ENCODE results near the gene HES2.
"Not testable (repeated sequence)": the region's sequence is repeated elsewhere in the genome, so short reads cannot be mapped to it uniquely, and the experiment has no call there.

HES2 gene

DNA sequence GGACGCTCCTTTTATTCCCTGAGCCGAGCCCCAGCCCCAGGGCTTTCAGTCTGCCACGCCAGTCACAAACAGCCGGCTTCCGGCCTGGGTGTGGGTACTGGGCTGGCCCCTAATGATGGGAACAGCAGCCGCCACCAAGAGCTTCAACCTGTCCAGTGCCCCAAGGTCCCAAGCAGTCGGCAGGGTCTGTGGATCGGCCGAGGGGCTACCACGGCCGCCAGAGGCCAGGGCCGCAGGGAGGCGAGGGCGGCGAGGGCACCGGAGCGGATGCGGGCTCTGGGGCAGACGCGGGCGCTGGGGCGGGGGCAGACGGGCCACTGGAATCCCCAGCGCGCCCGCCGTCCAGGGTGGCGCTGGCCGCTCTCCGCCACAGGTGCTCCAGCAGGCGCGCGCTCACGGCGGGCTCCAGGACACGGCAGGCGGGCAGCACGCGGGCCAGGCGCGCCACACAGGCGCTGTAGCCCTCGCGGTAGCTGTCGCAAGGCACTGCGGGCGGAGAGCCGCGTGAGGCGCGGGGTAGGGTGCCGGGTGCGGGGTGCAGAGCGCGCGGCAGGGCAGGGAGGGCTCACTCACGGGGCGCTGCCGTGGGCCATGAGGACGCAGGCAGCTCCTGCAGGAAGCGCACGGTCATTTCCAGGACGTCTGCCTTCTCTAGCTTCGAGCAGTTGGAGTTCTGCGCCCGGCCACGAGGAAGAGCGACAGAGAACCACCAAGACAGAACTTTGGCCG, 887 bp downstream of the HES2 start:
- DNase-seq (ENCODE audit: low spot score) = no peak

DNA sequence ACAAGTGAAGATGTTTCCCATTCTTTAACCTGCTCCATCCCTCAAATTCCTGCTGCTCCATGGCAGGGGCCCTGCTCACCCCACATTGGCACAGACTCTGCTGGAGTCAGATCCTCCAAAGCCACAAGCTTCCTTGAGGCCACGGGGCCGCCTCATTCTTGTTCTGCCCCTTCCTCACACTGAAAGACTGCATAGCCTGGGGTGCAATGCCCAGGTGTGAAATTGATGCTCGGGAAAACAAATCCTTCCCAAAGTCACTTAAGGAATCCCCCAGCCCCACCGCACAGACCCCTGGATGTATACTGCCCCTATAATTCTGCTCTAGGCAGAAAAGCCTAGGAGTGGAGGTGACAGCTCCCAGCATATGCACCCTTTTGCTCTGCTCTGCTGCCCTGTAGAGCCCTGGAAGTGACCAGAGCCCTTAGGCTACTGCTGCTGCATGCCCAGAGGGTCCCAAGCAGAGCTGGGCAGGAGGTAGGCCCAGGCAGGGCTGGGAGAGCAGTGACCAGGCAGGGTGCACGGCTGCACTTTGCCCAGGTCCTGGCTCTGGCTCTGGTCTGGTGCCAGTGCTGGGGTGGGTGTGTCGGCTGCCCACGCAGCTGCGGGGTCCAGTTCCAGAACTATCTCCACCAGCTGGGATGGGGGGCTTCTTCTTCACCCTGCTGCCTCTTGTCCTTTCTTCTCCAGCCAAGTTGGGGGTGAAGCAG, 1.6 kb downstream of the HES2 start:
- DNase-seq (ENCODE audit: low spot score) = no peak

DNA sequence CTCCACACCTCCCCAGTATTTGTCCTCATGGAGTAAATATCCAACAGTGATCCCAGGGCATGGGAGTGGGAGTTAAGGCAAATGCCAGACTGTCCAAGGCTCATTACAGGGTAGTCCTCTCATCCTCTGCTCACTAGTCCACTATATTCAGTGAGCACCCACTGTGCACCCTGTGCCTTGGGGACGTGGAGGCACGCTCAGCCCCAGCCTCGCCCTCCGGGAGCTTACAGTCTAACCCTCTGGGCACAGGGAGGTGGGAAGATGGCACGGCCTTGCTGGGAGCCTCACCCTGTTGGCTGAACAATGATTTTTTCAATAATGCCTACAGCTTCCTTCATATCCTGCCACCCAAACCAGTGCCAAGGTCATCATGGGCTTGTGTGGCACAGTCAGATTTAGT, 2.8 kb downstream of the HES2 start:
- no peak for DNase-seq (ENCODE audit: low spot score)

DNA sequence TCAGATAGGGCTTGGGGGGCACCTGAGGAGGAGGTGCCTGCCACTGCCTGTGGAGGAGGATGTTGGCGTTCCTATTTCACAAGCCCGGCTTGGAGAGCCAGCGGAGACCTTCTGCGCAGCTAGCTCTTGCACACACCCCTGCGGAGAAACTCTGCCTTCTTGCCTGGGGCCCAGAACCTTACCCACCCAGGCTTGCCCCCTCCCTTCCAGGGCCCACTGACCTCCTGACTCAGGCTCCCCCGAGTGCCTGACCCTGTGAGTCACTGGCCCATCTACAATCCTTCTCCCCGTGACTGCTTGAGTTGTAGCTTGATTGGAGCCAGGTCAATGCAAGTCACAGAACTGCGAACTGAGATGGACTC, 3.4 kb downstream of the HES2 start:
- no peak for DNase-seq (ENCODE audit: low spot score)

DNA sequence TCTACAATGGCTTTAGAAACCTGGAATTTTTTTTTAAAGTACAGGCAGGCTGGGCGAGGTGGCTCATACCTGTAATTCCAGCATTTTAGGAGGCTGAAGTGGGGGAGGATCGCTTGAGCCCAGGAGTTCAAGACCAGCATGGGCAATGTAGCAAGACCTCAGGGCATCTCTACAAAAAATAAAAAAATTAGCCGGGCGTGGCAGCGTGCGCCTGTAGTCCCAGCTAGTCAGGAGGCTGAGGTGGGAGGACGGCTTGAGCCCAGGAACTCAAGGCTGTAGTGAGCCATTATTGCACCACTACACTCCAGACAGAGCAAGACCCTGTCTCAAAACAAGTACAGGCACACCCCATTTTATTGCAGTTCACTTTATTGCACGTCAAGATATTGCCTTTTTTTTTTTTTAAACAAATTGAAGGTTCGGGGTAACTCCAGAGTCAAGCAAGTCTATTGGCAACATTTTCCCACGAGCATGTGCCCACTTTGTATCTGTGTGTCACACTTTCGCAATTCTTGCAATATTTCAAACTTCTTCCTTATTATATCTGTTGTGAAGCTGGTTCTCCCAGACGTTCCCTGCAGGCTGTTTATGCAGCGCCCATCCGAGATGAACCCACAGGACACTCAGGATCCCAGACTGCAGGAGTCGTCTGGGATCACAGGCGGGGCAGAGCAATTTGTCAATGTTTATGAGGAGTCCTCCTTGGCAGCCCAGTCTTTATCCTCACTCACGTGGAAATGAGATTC, 4.7 kb downstream of the HES2 start:
- DNase-seq (ENCODE audit: low spot score) = no peak

DNA sequence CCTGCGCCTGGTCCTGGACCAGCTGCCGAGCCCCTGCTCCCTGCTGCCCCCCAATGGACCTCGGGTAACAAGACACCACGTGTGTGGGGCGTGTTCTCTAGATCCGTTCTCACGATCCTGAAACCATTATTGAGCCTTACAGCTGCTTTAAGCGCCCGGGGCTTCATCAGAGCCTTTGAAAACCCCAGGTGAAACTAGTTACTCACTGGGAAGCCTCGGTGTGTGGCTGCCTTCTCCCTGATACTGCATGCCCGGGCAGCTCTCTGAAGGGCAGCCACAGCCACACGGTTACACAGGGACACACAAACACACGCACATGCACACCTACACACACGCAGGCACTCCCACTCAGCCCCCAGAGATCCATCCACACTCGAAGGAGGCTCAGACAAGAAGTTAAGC, 5.3 kb downstream of the HES2 start:
- no peak for DNase-seq (ENCODE audit: low spot score)

DNA sequence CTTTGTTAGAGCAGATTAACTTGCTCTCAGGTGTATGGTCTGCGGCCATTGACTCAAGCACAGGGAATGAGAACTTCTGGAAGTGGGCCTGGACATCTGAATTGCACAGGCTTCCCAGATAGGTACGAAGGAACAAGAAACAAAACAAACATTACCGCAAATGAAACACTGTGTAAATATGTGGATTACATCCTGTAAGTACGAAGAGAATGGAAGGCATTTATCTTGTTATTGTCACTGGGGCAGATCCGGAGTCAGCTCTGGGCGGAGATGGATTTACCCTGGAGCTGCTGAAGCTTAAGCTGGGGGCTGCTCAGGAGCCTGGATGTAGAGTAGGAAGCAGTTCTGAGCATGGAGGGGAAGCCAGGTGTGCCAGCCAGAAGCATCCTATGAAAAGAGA, 6.8 kb downstream of the HES2 start:
- DNase-seq (ENCODE audit: low spot score) = no peak

DNA sequence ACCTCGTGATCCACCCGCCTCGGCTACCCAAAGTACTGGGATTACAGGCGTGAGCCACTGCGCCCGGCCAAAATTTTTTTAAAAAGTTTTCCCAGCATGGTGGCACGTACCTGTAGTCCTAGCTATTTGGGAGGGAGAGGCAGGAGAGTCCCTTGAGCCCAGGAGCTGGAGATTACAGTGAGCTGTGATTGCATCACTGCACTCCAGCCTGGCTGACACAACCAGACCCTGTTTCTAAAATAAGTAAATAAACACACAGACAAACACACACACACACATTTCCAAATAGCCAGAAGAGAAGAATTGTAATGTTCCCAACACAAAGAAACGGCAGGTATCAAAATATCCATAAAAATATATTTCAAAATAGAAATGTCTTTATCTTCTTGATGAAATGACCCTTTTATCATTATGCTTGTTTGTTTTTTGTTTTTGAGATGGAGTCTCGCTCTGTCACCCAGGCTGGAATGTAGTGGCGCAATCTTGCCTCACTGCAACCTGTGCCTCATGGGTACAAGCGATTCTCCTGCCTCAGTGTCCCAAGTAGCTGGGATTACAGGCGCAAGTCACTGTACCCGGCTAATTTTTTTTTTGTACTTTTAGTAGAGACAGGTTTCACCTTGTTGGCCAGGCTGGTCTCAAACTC, 9.3 kb downstream of the HES2 start:
- DNase-seq (ENCODE audit: low spot score) = no peak

DNA sequence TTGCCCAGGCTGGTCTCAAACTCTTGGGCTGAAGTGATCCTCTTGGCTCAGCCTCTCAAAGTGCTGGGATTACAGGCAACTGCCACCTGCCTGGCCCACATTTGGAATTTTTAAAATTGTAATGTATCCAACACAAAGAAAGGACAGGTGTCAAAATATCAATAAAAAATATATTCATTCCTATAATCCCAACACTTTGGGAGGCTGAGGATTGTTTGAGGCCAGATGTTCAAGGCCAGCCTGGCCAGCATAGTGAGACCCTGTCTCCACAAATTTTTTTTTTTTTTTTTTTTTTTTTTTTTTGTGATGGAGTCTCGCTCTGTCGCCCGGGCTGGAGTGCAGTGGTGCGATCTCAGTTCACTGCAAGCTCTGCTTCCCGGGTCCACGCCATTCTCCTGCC, 10.0 kb downstream of the HES2 start:
- no peak for DNase-seq (ENCODE audit: low spot score)

DNA sequence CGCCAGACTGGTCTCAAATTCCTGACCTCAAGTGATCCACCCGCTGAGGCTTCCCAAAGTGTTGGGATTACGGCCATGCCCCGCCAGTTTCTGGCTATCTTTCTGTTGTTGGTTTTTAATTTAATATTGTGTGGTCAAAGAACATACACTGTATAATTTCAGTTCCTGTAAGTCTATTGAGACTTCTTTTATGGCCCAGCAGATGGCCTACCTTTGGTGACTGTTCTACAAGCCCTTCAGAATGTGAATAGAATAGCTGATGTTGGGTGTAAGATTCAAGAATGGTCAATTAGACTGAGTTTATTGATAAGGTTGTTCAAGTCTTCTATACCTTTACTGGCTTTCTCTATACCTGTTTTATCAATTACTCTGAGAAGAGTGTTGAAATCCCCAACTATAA, 10.7 kb downstream of the HES2 start:
- no peak for DNase-seq (ENCODE audit: low spot score)

DNA sequence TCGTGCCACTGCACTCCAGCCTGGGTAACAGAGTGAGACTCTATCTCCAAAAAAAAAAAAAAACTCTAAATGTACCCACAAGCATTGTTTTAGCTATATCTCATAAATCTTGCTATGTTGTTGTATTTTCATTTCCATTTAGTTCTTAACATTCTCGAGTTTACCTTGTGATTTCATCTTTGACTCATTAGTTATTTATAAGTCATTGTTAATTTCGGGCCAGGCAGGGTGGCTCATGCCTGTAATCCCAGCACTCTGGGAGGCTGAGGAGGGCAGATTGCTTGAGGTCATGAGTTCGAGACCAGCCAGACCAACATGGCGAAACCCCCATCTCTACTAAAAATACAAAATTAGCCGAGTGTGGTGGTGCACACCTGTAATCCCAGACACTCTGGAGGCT, 11.7 kb downstream of the HES2 start:
- no peak for DNase-seq (ENCODE audit: low spot score)

DNA sequence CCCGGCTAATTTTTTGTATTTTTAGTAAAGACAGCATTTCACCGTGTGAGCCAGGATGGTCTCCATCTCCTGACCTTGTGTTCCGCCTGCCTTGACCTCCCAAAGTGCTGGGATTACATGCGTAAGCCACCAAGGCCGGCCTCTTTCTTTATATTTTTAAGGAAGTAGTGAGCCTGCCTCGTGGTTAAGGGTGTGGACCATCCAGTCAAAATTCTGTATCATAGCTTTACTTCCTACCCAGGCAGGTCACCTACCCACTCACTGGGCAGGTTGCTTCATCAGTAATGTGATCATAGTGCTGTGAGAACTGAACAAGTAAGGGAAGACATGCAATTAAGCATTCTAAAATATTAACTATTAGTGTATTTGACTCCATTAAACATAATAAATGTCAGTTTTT, 18.0 kb downstream of the HES2 start:
- no peak for DNase-seq (ENCODE audit: low spot score)

DNA sequence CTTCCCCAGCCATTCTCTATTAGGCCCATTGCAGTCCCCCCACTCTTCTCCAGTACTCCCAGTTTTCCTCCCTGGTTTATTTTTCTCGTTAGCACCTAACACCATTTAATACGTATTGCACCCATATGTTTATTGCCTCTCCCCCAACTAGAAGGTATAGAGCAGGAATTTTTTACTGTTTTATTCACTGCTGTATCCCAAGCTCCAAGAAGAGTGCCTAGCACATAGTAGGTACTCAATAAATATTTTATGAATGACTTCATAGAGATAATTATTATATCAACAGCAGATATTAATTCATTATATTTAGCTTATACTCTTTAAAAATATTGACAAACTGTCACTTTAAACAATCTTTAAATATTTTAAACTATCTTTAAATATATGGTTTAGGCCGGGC, 20.4 kb downstream of the HES2 start:
- no peak for DNase-seq (ENCODE audit: low spot score)

DNA sequence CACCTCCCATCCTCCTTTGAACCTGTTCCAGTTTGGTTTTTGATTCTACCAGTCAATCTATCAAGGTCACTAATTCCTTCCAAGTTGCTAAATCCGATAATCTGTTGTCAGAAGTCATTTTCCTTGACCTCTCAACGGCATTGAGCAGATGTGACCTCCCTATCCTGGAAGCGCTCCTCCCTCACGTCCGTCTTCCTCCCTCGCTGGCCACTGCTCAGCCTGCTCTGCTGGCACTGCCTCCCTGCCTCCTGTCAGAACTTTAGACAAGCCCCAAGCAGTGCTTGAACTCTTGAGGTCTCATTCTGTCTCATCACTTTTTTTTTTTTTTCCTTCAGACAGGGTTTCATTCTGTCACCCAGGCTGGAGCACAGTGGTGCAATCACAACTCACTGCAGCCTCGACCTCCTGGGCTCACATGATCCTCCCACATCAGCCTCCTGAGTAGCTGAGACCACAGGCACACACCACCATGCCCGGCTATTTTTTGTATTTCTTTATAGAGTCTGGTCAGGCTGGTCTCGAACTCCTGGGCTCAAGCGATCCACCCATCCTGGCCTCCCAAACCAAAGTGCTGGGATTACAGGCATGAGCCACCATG, 21.8 kb downstream of the HES2 start:
- no peak for DNase-seq (ENCODE audit: low spot score)

DNA sequence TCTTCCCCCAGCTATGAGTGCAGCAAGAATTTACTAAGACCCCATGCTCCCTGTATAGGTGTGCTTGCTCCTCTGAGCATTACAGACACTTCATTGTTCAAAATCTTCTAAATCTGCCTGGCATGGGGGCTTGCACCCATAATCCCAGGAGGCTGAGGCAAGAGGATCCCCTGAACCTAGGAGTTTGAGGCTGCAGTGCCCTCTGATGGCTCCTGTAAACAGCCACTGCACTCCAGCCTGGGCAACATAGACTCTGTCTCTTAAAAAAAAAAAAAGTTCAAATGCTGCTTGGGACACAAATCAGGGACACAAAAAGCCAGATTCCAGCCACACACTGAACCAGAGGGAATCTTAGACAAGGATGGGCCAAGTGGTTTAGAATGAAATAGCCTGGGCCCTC, 22.7 kb downstream of the HES2 start:
- DNase-seq (ENCODE audit: low spot score) = no peak

DNA sequence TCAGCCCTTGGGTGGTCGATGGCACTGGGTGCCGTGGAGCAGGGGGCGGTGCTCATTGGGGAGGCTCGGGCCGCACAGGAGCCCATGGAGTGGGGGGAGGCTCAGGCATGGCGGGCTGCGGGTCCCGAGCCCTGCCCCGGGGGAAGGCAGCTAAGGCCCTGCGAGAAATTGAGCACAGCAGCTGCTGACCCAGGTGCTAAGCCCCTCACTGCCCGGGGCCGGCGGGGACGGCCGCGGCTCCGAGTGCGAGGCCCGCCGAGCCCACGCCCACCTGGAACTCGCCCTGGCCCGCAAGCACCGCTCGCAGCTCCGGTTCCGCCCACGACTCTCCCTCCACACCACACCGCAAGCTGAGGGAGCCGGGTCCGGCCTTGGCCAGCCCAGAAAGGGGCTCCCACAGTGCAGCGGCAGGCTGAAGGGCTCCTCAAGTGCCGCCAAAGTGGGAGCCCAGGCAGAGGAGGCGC, 23.9 kb downstream of the HES2 start:
- not testable (repeated sequence) for DNase-seq (ENCODE audit: low spot score)

DNA sequence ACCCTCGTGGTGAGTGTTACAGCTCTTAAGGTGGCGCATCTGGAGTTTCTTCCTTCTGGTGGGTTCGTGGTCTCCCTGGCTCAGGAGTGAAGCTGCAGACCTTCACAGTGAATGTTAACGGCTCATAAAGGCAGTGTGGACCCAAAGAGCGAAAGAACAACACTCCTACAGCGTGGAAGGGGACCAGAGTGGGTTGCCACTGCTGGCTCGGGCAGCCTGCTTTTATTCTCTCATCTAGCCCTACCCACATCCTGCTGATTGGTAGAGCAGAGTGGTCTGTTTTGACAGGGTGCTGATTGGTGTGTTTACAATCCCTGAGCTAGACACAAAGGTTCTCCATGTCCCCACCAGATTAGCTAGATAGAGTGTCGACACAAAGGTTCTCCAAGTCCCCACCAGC, 24.6 kb downstream of the HES2 start:
- DNase-seq (ENCODE audit: low spot score) = not testable (repeated sequence)

DNA sequence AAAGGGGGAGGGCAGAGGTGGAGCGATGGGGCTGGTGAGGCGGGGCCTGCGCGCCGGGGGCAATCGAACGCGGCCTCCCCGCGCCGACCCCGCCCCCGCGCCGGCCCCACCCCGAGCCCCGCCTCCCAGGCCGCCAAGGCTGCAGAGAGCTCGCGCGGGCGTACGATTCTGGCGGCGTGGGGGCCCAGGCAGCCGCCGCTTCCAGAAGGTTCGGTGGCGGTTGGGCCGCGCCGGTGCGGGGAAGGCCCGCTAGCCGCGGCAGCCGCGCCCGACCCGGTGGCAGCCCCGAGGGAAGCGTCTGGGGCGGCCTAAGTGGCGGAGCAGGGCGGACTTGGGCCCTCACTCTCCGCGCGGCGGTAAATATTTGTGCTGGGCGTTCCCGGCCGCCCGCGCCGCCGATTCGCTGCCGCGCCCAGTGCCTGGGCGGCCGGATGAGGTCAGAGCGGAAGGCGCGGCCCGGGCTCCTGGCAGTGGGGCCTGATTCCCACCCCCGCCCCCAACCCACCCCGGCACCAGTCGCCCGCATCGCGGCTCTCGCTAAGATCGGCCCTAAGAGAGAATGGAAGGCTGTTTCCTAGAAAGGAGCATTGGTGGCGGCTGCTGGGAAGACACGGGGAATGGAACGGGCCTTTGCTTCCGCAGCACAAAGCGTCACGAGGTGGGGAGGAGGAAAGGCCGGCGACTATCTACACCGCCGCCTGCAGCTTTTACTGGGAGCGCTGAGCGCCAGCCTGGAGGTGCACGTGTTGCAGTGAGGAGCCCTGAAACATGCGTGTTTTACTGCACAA, 26.1 kb downstream of the HES2 start, which contains the start of gene ACOT7:
ACOT7 (minus strand) TSS at position 368 of the 788 bp plus-strand sequence. CDS start 368 bp downstream, outside the sequence.
- DNase-seq (ENCODE audit: low spot score) = peak; percentile 87

DNA sequence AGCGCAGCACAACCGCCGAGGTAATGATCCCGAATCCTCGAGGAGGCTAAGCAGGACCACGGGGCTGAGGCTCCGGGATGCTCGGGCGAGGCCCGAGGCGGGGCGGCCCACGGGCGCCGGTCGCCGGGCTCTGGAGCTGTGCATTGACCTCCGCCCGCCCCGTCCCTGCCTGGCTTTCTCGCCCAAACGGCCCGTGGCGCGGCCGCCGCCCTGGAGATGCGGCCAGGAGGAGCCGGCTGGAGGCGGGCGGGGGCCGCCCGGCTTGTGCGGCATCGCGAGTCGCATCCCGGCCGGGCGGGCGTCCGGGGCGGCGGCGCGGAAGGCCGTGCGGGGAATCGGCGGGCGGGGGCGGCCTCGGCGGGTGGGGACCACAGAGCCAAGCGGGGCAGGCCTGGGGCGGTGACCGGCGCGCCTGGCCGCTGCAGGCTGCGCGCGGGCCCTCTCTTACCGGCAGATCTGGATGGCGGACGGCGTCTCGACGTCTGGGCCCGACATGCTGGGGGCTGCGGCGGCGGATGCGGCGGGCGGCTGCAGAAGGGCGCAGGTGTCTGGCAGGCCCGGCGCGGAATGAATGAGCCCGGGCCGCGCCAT, 26.8 kb downstream of the HES2 start:
- DNase-seq (ENCODE audit: low spot score) = no peak

DNA sequence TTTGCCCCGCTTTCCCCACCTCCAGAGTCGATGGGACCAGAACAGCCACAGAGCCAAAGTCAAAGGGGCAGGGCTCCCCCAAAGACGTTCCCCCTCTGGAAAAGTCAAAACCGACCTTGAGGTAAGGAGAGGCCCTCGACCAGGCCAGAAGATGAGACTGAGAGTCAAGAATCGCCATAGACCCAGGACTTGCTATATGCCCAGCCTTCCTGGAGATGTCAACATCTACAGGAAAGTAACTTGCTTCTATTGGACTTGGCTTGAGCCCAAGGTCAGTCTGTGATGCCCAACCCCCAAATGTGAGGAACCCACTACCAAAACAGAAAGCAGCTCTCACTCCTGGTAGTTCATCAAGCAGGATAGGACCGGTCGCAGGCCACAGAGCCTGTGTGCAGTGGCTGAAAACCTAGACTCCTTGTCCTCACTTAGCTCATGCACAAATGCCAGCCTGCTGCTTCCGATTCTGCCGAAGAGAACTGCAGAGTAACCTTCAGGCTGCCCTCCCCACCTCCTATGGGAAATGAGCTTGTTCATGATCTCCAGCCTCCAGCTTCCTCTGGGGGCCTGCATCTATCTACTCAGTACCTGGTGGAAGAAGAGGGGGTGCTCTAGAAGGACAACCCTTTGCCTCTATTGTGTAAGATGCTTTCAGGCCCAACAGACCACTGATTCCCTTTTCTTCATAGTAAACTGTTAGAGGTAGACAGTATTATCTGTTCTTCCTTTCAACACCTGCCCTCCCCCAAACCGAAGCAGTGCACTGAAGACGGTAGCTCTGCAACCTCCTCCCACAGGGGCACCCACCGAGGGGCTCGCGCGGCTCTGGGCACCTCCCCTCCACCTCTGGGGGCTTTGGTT, 27.5 kb downstream of the HES2 start:
- no peak for DNase-seq (ENCODE audit: low spot score)

Measured in hematopoietic multipotent progenitor cell treated with erythropoietin and hydrocortisone succinate and interleukin-3 and kit ligand, for 15 days (in vitro differentiated cells).